Ascending aorta (tissue), 2 donors: ENCODE measurements around the gene KIRREL3. TPM values are rescaled to one million over a fixed set of nuclear protein-coding genes. Genes with fewer than 3 reads are reported as not detected.
A peak's percentile ranks its signal among the peaks of the same experiment; 100 is the strongest.

Experiments
- DNase-seq, 2 donors: peaks; one replicate each; pipeline ENCODE4 v3.0.0-alpha.2; 2019; ENCODE audit warnings: low spot score in 2 of 2
- H3K27ac ChIP-seq, 2 donors: fragments of 200-600 bp; sonication (generic); one replicate each; pipeline ENCODE4 v1.5.1; 2016 to 2017; ENCODE audit warnings: mild to moderate bottlenecking in 1 of 2
- H3K27me3 ChIP-seq: fragments of 200-600 bp; sonication (generic); one replicate; pipeline ENCODE4 v1.5.1; 2017
- H3K36me3 ChIP-seq, 2 donors: fragments of 200-600 bp; sonication (generic); one replicate each; pipeline ENCODE4 v1.5.1; 2016
- H3K4me1 ChIP-seq, 2 donors: fragments of 200-600 bp; sonication (generic); one replicate each; pipeline ENCODE4 v1.5.1; 2016 to 2017; ENCODE audit warnings: mild to moderate bottlenecking in 1 of 2
- H3K4me3 ChIP-seq, 2 donors: fragments of 200-600 bp; sonication (generic); one replicate each; pipeline ENCODE4 v1.5.1; 2016 to 2017; ENCODE audit warnings: mild to moderate bottlenecking in 1 of 2
- H3K9me3 ChIP-seq, 2 donors: fragments of 200-600 bp; sonication (generic); one replicate each; pipeline ENCODE4 v1.5.1; 2016
- CTCF ChIP-seq, 3 experiments: fragments of 200-600 bp in 2 of 3; fragments of 450-650 bp in 1 of 3; sonication (generic) in 2 of 3; IDR thresholded peaks; one replicate each; pipeline ENCODE4 v1.5.1; 2016 to 2019; ENCODE audit warnings: antibody characterized with exemption in 3 of 3, mild to moderate bottlenecking in 1 of 3, moderate library complexity in 1 of 3
- intact Hi-C: fragments of 100-400 bp; cut with DNase I; formaldehyde crosslinking; loops from one replicate; pipeline ENCODE4 v1.15.1; 2023
- total RNA-seq: library from RNA; depleted of rRNA; stranded (reverse); fragments of >200 nt; gene quantifications from one replicate; pipeline ENCODE4 v1.1.0, GENCODE V29; 2016

KIRREL3 gene
- total RNA-seq, 1 donor from 2014 or later, result not detected

DNA sequence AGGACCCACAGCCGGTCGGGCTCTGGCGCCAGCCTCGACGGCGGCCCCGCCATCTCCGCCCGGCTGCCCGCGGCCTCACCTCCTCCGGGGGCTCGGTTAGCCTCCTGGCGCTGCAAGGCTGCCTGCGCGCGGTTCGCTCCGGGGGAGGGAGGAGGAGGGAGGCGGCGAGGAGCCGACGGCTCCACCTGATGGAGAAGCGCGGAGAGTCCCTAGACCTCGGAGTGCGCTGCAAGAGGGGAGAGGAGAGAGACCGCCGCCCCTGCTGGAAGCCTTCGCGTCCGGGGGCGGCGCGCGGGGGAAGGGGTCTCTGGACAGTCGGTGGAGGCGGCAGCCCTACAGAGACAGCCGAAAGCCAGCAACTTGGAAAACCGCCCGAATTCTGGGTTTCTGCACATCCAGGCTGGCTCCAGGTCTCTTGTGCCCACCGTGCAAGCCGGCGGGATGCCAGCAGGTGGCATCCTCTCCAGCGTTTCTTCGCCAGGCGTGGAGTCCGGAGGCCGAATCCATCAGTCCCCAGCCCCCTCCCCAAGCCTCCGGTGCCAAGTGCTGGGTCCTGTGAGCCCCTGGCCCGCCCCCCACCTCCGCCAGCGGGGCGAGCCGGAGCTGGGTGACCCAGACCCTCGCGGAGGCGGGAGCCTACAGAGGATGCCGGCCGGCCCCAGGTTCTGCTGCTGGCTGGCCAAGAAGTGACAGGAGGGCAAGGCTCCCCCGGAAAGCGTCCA, 2.9 kb upstream of the KIRREL3 start:
- Histone ChIP-seq H3K9me3 (no peaks in the 10 kb centered on the region), H3K4me3 (no peak overlapping the region), H3K4me1 (no peaks in the 10 kb centered on the region), H3K27me3 (peaks cover 3% of the 10 kb centered on the region), H3K27ac (no peak overlapping the region), H3K36me3 (no peaks in the 10 kb centered on the region)
- no peak for DNase-seq
- intact Hi-C loops, result no loop called here
- TF ChIP-seq CTCF (IDR thresholded peaks at IDR 0.05), result no peak

- Histone ChIP-seq H3K4me1 (no peaks in the 10 kb centered on the region), H3K27ac (no peak overlapping the region), H3K27me3 (peaks cover 3% of the 10 kb centered on the region), H3K9me3 (no peaks in the 10 kb centered on the region), H3K4me3 (no peak overlapping the region), H3K36me3 (no peaks in the 10 kb centered on the region)
- DNase-seq, result no peak
- TF ChIP-seq CTCF (IDR thresholded peaks at IDR 0.05), result no peak
- intact Hi-C loops, result no loop called here
Observed at GRCh38 chr11:127002669-127003259, 2.2 kb upstream of the KIRREL3 start.

DNA sequence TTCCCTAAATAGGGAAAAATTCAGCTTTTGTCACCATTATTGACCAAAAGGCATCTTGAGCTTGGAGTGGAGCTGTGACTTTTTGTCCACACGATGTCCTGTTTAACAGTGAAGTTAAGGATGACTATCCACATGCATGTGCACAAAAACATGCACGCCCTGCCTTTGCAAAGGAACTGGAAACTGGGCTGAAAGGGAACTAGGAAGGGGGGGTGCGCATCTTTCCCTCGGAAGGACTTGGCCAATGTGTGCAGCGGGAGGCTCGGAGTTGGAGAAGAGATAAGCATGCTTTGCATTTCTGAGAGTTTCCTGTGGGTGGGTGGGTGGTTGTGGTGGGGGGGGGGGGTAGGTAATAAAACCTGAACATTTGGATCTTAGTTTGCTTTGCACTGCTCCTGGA, 411 bp upstream of the KIRREL3 start:
- no peak overlapping the region for H3K27ac ChIP-seq
- no peaks in the 10 kb centered on the region for H3K9me3 ChIP-seq
- H3K4me1 ChIP-seq, result no peaks in the 10 kb centered on the region
- H3K27me3 ChIP-seq, result peaks cover 3% of the 10 kb centered on the region
- no peaks in the 10 kb centered on the region for H3K36me3 ChIP-seq
- no peak for DNase-seq
- peak overlapping the region in 1 of 2 donors; percentile 46 for H3K4me3 ChIP-seq
- no peak for TF ChIP-seq CTCF (IDR thresholded peaks at IDR 0.05)
- intact Hi-C loops, result no loop called here

DNA sequence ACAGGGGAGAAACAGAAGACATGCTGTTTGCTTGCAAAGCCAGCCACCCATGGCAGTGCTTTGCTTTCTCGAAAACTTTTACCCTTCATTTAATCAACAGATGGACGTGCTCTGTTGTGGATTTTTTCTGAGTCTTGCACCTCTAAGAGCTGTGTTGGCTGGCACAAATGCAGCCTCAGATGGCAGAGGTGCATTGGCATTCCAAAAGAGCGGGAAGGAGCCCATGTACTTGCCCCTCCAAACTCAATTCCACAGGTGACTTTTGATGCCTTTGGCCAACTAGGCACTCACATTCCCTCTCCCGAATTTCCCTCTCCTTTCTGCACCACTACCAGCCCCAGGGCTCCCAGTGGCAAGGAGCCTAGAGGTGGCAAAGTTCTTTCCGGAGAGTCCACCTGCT, 1.2 kb downstream of the KIRREL3 start:
- Histone ChIP-seq H3K9me3 (no peaks in the 10 kb centered on the region), H3K27me3 (peaks cover 3% of the 10 kb centered on the region), H3K27ac (no peak overlapping the region), H3K4me1 (no peaks in the 10 kb centered on the region), H3K36me3 (no peaks in the 10 kb centered on the region), H3K4me3 (no peak overlapping the region)
- TF ChIP-seq CTCF (IDR thresholded peaks at IDR 0.05), result no peak
- DNase-seq, result no peak
- intact Hi-C loops, result no loop called here

GRCh38 chr11:126997641-126998040, 2.9 kb downstream of the KIRREL3 start:
- peaks cover 3% of the 10 kb centered on the region for H3K27me3 ChIP-seq
- H3K27ac ChIP-seq, result no peak overlapping the region
- no peak overlapping the region for H3K4me3 ChIP-seq
- intact Hi-C loops, result no loop called here
- DNase-seq, result no peak
- H3K36me3 ChIP-seq, result no peaks in the 10 kb centered on the region
- no peaks in the 10 kb centered on the region for H3K4me1 ChIP-seq
- no peak for TF ChIP-seq CTCF (IDR thresholded peaks at IDR 0.05)
- no peaks in the 10 kb centered on the region for H3K9me3 ChIP-seq
